ENCODE data around the gene DUSP5.

- TF ChIP-seq CTCF (IDR thresholded peaks at IDR 0.05; ENCODE audit: low read depth, low read length, poor library complexity, severe bottlenecking) (no peak), EZH2phosphoT487 (IDR thresholded peaks at IDR 0.05; ENCODE audit: borderline replicate concordance, low read length) (no peak)
These were observed 35.3 kb upstream of the DUSP5 start for GRCh38 chr10:110462166-110463095.

Measured in DOHH2 (cell line).